ENCODE measurements around the gene C1QTNF7. TPM values are rescaled to one million over a fixed set of nuclear protein-coding genes. Genes with fewer than 3 reads are reported as not detected.

The C1QTNF7 gene
- total RNA-seq, 2 experiments from 2014 or later = not detected

DNA sequence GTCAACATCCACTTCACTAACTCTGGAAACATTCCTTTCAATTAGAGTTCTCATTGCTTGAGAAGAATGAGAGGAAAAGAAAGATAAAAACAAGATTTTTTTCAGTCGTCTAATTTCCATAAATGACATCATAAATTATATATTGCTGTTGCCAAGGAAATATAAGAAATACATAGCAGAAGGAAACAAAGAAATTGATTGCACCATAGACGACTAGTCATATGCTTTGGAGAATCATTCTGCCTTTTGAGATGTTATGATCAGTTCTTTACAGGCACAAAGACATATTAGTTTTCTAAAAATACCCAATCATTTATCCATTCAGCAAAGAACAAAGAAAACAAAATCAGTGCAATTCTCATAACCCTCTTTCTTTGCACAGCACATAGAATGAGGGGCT is 672 bp upstream of the C1QTNF7 start:
- no peaks in the 10 kb centered on the region for H3K27me3 Mint-ChIP-seq
- DNase-seq = no peak
- no peak overlapping the region for H3K4me3 Mint-ChIP-seq
- peaks cover 1% of the 10 kb centered on the region for H3K9me3 Mint-ChIP-seq
- H3K27ac Mint-ChIP-seq = no peak overlapping the region
- peaks cover 12% of the 10 kb centered on the region for H3K4me1 Mint-ChIP-seq
- peaks cover 2% of the 10 kb centered on the region for H3K36me3 Mint-ChIP-seq

DNA sequence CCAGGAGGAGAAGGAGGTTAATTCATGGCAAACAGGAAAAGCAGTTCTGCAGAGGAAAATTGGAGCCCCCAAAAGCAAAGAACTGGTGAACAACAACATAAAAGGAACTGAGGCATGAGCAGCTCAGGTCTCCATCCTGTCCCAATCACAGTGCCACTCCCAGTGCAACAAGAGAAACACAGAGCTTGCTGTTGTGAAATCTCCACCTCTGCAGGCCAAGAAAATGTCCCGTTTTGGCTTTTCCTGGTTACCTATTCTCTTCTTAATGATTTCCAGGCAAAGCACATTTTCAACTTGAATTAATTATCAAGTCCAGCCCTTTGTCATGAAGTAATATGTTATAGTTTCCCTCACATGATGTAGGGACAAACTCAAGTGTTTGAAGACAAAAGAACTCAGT is 778 bp downstream of the C1QTNF7 start:
- Mint-ChIP-seq H3K4me3 (no peak overlapping the region), H3K36me3 (peaks cover 2% of the 10 kb centered on the region)

DNA sequence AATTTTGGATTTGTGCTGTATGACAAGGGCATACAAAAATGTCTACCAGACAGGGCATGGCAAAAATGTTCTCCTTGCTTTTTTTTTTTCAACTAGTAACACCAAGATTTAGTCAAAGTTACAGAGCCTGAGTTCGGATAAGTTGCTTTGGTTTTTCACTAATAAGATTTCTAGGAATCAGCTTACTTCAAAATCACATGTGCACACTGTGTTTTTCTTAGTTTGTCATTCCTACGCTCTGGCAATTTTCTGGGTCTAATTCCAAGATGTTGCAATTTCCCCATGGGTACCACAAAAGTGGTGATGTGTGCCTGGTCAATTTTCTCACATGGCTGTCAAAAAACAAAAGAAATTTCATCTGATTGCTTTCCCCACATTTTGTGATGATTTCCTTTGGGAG is 6.3 kb downstream of the C1QTNF7 start:
- Mint-ChIP-seq H3K36me3 (no peaks in the 10 kb centered on the region), H3K4me3 (no peak overlapping the region), H3K27me3 (no peaks in the 10 kb centered on the region), H3K9me3 (no peaks in the 10 kb centered on the region), H3K27ac (no peak overlapping the region), H3K4me1 (peaks cover 2% of the 10 kb centered on the region)
- no peak for DNase-seq

More for the DNA sequence above, 778 bp downstream of the C1QTNF7 start:
- Mint-ChIP-seq H3K4me1 (peaks cover 7% of the 10 kb centered on the region), H3K27me3 (no peaks in the 10 kb centered on the region), H3K27ac (no peak overlapping the region), H3K9me3 (peaks cover under 1% of the 10 kb centered on the region)
- no peak for DNase-seq

DNA sequence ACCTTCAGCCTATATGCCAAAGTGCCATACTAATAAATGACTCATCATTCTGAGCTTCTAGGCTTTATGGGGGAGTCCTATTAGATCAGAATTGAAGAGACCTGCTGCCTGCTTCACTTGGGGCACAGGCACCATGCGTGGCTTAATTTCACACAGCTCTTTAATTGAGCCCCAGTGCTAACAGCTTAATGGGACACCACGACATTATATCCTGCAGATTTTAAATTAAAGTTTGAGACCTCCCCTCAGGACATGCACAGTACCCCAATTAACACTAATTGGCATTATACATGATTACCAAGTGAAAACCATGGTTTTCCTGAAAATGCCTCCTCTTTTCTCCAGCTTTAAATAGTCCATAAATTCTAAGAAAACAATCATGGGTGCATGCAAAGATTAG is 6.8 kb downstream of the C1QTNF7 start:
- H3K36me3 Mint-ChIP-seq = no peaks in the 10 kb centered on the region
- H3K27ac Mint-ChIP-seq = no peak overlapping the region
- H3K9me3 Mint-ChIP-seq = no peaks in the 10 kb centered on the region
- DNase-seq = no peak
- no peak overlapping the region for H3K4me3 Mint-ChIP-seq
- peaks cover 2% of the 10 kb centered on the region for H3K4me1 Mint-ChIP-seq
- no peaks in the 10 kb centered on the region for H3K27me3 Mint-ChIP-seq

DNA sequence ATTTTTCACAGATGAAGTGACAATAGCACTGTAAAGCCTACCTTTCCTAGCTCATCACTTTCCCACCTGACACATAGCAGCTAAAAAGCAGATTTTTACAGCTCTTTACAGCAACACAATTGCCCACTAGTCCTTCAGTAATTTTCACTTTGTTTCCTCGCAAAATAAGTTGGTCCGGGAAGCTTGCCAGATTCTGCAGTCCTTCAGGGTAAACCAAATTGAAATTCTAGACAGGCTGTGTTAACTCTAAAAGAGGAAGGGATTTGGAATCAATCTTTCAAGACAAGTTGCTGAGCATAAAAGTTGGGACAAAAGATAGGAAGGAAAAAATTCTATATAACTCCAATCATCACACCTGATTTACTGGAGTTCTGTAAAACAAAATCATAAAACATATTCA is 8.7 kb downstream of the C1QTNF7 start:
- no peak overlapping the region for H3K27ac Mint-ChIP-seq
- no peak for DNase-seq
- no peaks in the 10 kb centered on the region for H3K9me3 Mint-ChIP-seq
- H3K4me1 Mint-ChIP-seq = peaks cover 2% of the 10 kb centered on the region
- no peaks in the 10 kb centered on the region for H3K36me3 Mint-ChIP-seq
- no peaks in the 10 kb centered on the region for H3K27me3 Mint-ChIP-seq
- no peak overlapping the region for H3K4me3 Mint-ChIP-seq

DNA sequence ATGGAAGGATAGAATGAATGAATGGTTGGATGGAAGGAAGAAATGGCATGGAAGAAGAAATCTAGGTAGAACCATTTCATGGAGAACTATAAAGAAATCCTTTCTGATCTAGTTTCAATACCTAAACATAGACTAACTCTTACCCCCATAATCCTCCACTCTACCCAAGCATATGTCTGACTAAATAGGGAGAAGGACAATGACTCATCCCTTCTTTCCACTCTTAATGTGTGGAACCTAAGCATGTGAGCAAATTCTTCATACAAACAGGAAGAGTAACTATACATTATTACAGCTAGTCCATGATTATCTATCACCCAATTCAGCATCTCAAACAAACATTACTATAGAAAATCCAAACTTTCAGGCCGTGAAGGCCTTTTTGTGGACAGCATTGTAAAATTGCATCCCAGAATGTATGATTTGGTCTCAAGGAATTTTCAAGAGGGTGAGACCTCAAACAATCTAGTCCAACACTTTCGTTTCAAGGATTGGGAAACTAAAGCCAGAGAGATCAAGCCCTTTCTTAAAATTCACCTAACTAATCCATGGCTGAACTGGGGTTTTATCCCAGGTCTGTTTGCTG is 11.2 kb downstream of the C1QTNF7 start:
- Mint-ChIP-seq H3K4me1 (peaks cover 2% of the 10 kb centered on the region), H3K36me3 (peaks cover 4% of the 10 kb centered on the region), H3K4me3 (no peak overlapping the region), H3K27me3 (no peaks in the 10 kb centered on the region), H3K27ac (no peak overlapping the region), H3K9me3 (peaks cover 2% of the 10 kb centered on the region)
- DNase-seq = no peak

DNA sequence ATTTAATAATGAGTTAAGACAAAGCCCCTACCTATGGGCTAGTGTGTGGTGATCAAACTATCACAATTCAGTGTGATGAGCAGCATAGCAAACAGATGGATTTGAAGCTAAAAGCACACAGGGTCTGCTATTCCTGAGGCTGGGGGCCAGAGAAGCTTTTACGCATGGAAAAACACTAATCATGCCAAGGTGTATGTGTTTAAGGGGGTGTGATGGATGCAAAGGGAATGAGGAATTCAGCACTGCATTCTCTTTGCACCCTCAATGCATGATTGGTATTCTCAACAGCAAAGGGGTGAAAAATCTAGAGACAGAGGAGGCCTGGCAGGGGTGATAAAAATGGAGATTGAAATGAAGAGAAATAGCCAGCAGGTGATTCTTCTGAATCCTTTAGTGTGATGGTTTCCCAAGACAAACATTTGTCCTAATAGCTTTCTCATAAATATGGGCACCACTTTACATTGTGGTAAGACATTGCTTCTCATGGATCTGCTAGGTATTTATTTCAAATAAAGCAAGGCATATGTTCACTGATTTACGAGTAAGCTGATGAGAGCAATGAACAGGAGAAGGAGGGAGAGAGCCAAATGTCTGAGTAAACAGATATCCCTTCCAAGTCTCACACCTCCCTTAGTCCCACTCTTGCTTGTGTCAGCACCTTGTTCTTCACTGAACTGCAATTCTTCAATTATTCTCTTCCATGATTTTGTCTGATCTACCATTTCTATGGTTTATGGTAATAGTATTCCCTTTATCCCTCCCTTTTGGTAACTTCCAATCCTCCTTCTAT is 15.7 kb downstream of the C1QTNF7 start:
- no peak for DNase-seq
- no peaks in the 10 kb centered on the region for H3K27me3 Mint-ChIP-seq
- H3K9me3 Mint-ChIP-seq = peaks cover 2% of the 10 kb centered on the region
- H3K4me3 Mint-ChIP-seq = no peak overlapping the region
- H3K27ac Mint-ChIP-seq = no peak overlapping the region
- peaks cover 6% of the 10 kb centered on the region for H3K36me3 Mint-ChIP-seq
- H3K4me1 Mint-ChIP-seq = peaks cover 2% of the 10 kb centered on the region

DNA sequence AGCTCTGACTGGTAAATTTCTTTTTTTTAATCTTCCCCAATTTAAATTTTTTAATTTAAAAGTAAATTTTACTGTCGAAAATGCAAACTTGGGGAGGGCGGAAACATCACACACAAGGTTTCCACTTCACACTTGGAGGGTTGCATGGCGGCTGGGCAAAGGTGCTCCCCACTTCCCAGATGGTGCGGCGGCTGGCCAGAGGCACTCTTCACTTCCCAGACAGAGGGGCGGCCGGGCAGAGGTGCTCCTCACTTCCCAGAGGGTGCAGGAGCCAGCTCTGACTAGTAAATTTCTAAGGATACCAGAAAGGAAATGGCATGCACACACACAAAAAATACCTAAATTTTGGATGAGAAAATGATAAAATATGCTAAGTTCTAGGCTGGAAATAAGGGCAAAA is 16.4 kb downstream of the C1QTNF7 start:
- H3K4me1 Mint-ChIP-seq = no peaks in the 10 kb centered on the region

DNA sequence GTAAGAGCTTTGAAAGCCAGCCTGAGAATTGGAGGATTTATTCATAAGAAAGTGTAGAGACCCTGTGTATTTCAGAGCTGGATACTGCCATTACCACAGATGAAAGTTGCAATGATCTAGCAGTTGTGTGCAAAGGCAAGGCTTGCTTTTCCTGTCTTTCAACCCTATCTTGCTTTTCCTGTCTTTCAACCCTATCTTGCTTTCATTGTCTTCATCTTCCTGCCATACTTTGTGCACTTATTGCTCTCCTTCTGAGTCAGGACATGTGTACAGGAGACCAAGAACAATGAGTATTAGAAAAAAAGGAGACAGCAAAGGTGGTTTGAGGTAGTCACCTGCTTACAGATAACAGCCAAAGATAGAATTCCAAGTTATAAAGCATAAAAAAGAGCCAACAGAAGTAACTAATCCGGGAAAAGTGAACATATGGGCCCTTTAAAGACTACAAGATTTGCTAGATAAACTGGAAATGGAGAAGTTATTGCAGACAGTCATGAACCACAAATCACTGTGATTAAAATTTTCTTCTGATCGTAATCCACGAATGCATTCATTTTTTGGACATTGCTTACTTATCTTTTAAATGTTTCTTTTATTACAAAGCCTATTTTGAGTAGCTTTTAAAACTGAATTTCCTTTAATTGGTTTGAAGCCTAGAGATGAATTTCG is 17.2 kb downstream of the C1QTNF7 start:
- Mint-ChIP-seq H3K36me3 (peaks cover 6% of the 10 kb centered on the region), H3K27me3 (no peaks in the 10 kb centered on the region), H3K9me3 (peaks cover 2% of the 10 kb centered on the region), H3K27ac (no peak overlapping the region), H3K4me1 (no peaks in the 10 kb centered on the region), H3K4me3 (no peak overlapping the region)
- DNase-seq = no peak

More for the DNA sequence above, 16.4 kb downstream of the C1QTNF7 start:
- no peak overlapping the region for H3K27ac Mint-ChIP-seq
- peaks cover 2% of the 10 kb centered on the region for H3K9me3 Mint-ChIP-seq
- no peaks in the 10 kb centered on the region for H3K27me3 Mint-ChIP-seq
- H3K36me3 Mint-ChIP-seq = peaks cover 6% of the 10 kb centered on the region
- H3K4me3 Mint-ChIP-seq = no peak overlapping the region
- DNase-seq = no peak

DNA sequence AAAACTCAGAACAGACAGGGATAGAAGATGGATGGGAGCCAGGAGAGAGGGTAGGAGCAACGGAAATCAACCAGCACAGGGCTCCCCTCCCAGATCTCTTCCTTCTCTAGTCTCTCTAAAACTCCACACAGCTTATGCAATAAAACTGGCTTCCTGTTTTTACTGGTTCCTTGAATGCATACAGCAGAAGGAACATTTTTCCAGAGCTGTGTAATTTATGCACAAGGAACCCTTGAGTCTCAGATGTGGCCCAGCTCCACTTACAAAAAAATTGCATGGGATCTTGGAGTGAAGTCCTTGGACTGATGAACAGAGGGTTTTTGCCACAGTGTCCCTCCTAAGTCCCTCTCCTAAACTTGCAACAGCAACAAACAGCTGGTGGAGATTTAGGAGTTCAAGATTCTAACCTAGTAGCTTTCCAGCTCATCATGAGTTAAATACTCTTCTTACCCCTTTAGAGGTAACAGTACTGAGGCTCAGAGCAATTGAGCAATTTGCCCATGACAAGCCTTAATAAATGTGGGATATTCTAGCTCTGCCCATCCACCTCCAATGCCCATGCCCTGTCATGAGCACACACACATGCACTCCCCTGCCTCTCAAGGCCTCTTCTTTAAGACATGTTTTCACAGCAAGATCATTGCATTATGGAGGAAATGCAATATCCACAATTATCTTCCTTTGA is 23.5 kb downstream of the C1QTNF7 start:
- Mint-ChIP-seq H3K27ac (no peak overlapping the region), H3K27me3 (no peaks in the 10 kb centered on the region), H3K9me3 (no peaks in the 10 kb centered on the region), H3K36me3 (peaks cover 3% of the 10 kb centered on the region), H3K4me3 (no peak overlapping the region), H3K4me1 (no peaks in the 10 kb centered on the region)
- no peak for DNase-seq

DNA sequence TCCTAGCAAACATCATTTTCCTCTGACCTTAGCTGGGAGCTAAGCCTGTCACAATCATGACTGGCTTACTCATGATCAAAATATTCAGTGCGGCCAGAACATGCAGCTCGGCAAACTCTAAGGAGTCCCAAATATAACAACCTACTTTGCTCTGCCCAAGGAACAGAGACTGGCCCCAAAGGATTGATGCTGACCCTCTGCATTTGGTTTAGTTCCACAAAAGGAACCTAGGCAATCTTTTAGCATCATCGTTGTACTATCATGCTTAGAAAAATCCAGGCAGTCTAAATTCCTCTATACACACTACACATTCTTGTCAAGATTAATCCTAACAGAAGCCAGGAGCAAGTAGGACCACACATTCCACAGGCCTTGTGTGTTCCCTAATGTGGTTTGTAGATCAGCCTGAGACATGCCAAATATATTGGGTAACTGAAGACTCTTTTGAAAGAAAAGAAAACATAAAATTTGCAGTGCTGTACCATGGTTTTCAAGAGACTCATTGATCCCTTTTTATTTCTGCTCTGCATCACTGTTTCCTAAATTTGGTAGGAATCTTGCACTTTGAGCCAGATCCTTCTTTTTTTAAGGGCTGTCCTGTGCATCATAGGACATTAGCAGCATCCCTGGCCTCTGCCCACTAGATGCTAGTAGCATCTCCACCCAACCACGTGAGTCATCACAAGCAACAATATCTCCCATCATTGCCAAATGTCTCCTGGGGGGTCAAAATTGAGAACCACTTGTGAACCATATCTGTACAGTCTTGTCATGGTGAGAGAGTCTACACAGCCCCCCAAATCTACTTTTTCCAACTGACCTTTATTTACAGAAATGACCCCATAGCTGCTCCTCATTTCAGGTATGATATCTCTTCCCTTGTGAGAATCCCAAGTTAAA is 24.3 kb downstream of the C1QTNF7 start:
- Mint-ChIP-seq H3K36me3 (no peaks in the 10 kb centered on the region), H3K4me1 (no peaks in the 10 kb centered on the region), H3K9me3 (no peaks in the 10 kb centered on the region), H3K4me3 (no peak overlapping the region), H3K27ac (no peak overlapping the region), H3K27me3 (no peaks in the 10 kb centered on the region)
- no peak for DNase-seq

DNA sequence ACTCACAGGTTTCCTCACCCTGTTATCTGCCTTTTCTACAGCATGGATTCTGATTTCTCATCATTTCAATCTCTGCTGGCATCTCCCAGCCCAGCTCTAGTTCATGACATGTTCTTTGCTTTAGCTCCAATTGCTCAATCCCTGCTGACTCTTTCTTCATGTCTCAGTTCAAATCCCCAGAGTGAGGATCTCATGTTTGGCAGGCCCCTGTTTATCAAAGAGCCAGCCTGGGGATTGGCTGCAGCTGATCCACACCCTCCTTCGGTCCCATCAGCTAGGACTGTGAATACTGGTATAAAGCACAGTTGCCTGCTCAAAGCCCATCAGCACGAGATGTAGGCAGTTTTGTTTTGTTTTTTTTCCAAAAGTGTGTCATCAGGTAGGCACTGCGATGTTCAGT is 27.5 kb downstream of the C1QTNF7 start:
- H3K4me3 Mint-ChIP-seq = no peak overlapping the region
- H3K9me3 Mint-ChIP-seq = no peaks in the 10 kb centered on the region
- H3K36me3 Mint-ChIP-seq = no peaks in the 10 kb centered on the region
- no peak for DNase-seq
- H3K4me1 Mint-ChIP-seq = peaks cover 3% of the 10 kb centered on the region
- H3K27me3 Mint-ChIP-seq = no peaks in the 10 kb centered on the region
- no peak overlapping the region for H3K27ac Mint-ChIP-seq

DNA sequence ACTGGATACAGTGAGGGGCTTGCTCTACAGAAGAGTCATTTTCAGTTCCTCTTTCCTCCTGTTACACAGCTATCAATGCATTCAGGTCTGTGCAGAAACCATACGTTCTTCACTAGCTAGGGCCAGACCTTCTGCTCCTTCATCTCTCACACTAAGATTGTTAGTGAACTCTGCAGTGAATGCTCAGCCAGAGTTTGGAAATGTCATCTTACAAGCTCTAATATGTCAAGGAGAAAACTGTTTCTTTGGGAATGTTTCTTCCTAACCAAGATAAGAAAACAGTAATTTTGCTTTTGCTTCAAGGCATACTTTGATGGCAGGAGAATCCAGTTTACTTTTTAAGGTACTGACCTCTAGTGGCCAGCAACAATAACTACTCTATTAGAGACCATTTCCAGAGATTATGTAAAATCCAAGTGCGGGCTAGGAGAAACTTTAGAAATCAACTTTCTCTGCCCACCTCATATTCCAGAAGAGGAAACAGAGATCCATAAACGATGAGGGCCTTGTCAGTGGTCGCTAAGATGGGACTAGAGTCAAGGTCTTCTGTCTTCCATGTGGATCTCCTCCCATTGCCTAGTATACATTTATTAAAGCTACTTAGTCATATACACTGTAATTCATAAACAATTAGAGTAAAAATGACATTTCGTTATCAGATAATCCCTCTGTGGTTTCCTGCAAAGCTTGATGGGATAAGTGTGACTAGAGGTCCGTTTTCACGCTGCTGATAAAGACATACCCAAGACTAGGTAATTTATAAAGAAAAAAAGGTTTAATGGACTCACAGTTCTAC is 29.8 kb downstream of the C1QTNF7 start:
- H3K36me3 Mint-ChIP-seq = no peaks in the 10 kb centered on the region

DNA sequence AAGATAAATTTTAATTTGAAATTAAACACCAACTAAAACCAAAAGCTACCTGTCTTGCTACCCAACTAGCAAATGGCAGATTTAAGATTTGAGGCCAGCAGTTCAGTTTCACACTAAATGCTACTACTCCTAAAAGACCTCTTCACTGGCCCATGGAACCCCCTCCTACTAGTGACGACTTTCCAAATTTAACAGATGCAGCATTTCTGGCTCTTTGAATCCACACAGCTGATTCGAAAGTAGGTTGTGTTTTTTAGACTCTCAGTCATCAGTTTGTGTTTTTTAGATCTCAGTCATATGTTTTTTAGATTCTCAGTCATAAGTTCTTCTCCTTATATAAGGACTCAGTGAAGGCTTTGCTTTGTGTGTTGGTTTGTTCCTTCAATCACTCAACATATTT is 30.8 kb downstream of the C1QTNF7 start:
- Mint-ChIP-seq H3K27ac (no peak overlapping the region), H3K27me3 (no peaks in the 10 kb centered on the region), H3K4me3 (no peak overlapping the region), H3K9me3 (no peaks in the 10 kb centered on the region), H3K36me3 (no peaks in the 10 kb centered on the region), H3K4me1 (peaks cover 3% of the 10 kb centered on the region)
- DNase-seq = no peak

More for the DNA sequence above, 29.8 kb downstream of the C1QTNF7 start:
- peaks cover 3% of the 10 kb centered on the region for H3K4me1 Mint-ChIP-seq
- DNase-seq = no peak
- no peak overlapping the region for H3K27ac Mint-ChIP-seq
- H3K9me3 Mint-ChIP-seq = no peaks in the 10 kb centered on the region
- H3K4me3 Mint-ChIP-seq = no peak overlapping the region
- H3K27me3 Mint-ChIP-seq = no peaks in the 10 kb centered on the region
